ENCODE measurements around the gene LRRC28.

- TF ChIP-seq ZNF19 (tag by site-specific recombination; IDR thresholded peaks at IDR 0.05; ENCODE audit: low read depth): no peak
- TF ChIP-seq ZNF707 (tag by site-specific recombination; IDR thresholded peaks at IDR 0.05): no peak
- TF ChIP-seq ZNF2 (tag by site-specific recombination; IDR thresholded peaks at IDR 0.05): no peak
- no peak for TF ChIP-seq SALL2 (tag by site-specific recombination; IDR thresholded peaks at IDR 0.05; ENCODE audit: borderline replicate concordance)
- no peak for TF ChIP-seq CTCF (tag by site-specific recombination; IDR thresholded peaks at IDR 0.05)
- TF ChIP-seq PATZ1 (tag by site-specific recombination; IDR thresholded peaks at IDR 0.05): no peak
- TF ChIP-seq YY1 (tag by site-specific recombination; IDR thresholded peaks at IDR 0.05): no peak
- TF ChIP-seq ZNF121 (tag by site-specific recombination; IDR thresholded peaks at IDR 0.05): no peak
- no peak for TF ChIP-seq ZNF510 (tag by site-specific recombination; IDR thresholded peaks at IDR 0.05; ENCODE audit: insufficient replicate concordance)
- TF ChIP-seq ZNF423 (tag by site-specific recombination; IDR thresholded peaks at IDR 0.05): no peak
Observed at GRCh38 chr15:99424978-99425656, 173.8 kb downstream of the LRRC28 start.
